ENCODE data around the gene PLSCR1.

PLSCR1 gene, protein sequence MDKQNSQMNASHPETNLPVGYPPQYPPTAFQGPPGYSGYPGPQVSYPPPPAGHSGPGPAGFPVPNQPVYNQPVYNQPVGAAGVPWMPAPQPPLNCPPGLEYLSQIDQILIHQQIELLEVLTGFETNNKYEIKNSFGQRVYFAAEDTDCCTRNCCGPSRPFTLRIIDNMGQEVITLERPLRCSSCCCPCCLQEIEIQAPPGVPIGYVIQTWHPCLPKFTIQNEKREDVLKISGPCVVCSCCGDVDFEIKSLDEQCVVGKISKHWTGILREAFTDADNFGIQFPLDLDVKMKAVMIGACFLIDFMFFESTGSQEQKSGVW

GRCh38 chr3:146544002-146544928, at the start of gene PLSCR1:
Gene PLSCR1 (minus strand): TSS chr3:146544607. CDS start chr3:146536552, 8,055 bp downstream.
- peak; percentile 92 for DNase-seq (ENCODE audit: low read depth)

GRCh38 chr3:146593776-146594175, 49.4 kb upstream of the PLSCR1 start:
- DNase-seq (ENCODE audit: low read depth), result no peak

DNA sequence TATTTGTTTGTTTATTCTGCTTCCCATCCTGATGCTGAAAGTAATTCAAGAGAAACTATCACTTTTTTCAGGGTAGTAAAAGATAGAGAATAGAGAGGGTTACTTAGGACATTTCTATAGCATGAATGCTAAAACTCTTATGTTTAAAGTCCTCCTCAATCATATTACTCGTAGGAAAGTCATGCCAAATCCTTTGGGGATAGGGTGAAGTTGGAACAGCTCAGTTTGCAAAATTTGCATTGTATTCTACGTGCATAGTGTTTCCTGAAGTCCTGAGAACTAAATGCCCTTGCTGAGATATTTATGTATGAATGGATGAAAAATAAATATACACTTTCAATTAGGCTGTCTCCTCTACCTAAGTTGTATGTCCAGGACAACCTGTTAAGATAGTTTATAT, 46.1 kb upstream of the PLSCR1 start:
- DNase-seq (ENCODE audit: low read depth), result peak; percentile 61

DNA sequence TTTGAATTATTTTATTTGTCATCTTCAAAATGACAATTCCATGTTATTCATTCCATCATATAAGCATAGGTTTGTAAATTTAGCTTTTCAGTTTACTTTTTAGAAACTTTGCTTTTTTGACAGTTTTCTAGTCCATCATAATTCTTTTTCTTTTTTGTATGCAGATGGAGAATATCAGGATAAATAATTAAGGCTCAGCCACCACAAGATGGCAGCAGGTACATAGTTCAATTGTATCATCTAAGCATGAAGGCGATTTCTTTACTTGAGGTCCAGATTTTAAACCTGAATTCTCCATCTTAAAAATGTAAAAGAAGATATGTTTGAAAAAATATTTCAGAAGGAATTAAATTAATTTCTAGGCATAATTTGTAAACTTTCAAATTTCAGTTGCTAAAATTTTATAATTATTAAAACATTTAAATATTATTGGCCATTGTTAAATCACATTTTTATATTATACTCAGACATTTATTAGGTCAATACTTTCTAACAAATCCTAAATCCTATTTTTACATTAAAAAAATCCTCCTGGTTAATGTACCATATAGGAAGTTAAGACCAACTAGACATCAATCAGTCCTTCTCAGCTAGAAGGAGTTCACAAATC, 45.6 kb upstream of the PLSCR1 start:
- DNase-seq (ENCODE audit: low read depth), result peak; percentile 25

GRCh38 chr3:146585156-146585555, 40.7 kb upstream of the PLSCR1 start:
- no peak for DNase-seq (ENCODE audit: low read depth)

- no peak for DNase-seq (ENCODE audit: low read depth)
These were observed 37.6 kb upstream of the PLSCR1 start for GRCh38 chr3:146581951-146582467.

- DNase-seq (ENCODE audit: low read depth), result no peak
These were observed 36.7 kb upstream of the PLSCR1 start for GRCh38 chr3:146581080-146581601.

GRCh38 chr3:146577662-146578061, 33.3 kb upstream of the PLSCR1 start:
- DNase-seq (ENCODE audit: low read depth), result peak; percentile 29

DNA sequence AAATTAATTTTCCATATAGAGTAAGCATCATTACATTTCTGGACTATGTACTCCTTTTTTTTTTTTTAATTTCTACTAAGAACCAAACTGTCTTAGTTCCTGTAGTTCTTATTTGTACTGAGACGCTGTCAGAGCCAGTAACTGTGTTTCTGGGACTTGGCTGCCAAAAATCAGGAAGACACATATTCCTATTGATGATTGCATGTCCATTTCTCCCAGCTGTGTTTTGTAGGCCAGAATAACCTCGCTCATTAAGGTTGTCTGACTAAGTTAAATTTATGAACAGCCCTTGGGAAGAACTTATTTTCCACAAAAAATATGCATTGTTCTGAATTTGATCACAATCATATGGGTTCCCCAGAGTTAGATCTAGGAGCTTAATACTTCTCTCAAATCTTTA, 31.2 kb upstream of the PLSCR1 start:
- DNase-seq (ENCODE audit: low read depth), result no peak

DNA sequence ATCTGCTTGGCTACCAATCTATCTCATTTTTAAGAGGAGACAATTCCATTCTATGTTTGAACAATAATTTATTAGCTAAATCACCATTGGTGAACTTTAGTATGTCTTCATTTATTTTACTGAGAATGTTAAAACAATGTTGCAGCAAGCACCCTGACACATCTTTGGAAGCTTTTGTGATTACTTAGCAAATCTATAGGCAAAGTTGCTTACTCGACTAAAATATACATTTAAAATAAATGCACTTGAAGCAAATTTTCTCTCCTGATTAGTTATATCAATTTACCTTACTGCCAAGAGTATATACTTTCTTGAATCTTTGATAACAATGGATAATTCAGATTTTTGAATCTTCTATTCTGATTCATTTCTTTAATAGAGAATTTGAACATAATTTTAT, 29.8 kb upstream of the PLSCR1 start:
- no peak for DNase-seq (ENCODE audit: low read depth)

DNA sequence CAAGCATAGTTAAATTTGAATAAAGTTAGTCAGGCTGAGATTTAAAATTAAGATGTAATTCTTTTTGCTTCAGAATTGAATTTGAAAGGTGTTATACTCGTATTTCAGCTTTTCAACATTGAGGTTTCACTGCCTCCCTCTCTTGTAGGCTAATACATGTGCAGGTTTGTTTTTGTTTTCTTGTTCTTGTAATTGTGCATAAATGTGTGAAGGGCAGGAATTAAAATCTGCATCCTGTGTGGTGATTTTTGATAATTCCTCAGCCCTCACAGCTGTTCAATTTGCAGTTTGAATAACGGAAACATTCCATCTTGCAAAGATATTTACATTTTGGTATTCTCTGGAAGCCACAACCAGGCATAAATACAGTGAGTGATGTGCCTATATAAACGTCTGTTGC, 24.9 kb upstream of the PLSCR1 start:
- no peak for DNase-seq (ENCODE audit: low read depth)

GRCh38 chr3:146566138-146566537, 21.7 kb upstream of the PLSCR1 start:
- DNase-seq (ENCODE audit: low read depth), result no peak

DNA sequence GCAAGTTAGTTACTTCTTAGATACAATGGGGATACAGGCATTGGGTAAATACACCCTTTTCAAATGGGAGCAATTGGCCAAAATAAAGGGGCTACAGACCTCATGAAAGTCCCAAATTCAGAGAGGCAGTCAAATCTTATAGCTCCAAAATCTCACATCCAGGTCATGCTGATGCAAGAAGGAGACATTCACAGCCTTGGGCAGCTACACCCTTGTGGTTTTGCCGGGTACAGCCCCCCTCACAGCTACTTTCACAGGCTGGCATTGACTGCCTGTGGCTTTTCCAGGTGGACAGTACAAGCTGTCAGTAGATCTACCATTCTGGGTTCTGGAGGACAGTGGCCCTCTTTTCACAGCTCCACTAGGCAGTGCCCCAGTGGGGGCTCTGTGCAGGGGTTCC, 17.5 kb upstream of the PLSCR1 start:
- DNase-seq (ENCODE audit: low read depth), result no peak

GRCh38 chr3:146561463-146561862, 17.1 kb upstream of the PLSCR1 start:
- no peak for DNase-seq (ENCODE audit: low read depth)

DNA sequence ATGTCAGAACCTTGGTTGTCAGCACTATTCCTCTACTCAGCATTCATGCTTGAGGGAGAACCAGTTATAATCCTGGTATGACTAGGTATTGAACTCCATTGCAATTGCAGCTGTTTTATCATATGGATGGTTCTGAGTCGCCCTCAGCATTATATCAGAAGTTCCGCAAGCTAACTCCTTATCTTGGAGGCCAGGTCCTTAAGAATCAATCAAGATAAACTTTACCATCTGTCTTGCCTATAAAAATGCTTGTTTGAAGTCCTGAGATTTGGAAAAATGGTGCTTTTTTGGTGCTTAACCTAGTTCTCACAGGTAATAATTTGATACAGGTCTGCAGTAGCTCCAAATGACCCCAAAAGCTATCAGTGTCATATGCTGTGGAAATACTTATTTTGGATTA, 16.3 kb upstream of the PLSCR1 start:
- no peak for DNase-seq (ENCODE audit: low read depth)

DNA sequence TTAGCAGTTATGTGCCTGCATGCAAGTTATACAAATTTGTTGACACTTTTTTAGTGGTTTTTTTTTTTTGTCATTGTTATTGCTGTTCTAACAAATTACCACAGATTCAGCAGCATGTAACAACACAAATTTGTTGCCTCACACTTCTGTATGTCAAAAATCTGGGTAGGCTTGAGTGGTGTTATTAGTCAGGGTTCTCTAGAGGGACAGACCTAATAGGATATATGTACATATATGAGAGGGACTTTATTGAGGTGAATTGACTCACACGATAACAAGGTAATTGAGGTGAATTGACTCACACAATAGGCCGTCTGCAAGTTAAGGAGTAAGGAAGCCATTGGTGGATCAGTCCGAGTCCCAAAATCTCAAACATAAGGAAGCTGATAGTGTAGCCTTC, 15.0 kb upstream of the PLSCR1 start:
- DNase-seq (ENCODE audit: low read depth), result no peak

DNA sequence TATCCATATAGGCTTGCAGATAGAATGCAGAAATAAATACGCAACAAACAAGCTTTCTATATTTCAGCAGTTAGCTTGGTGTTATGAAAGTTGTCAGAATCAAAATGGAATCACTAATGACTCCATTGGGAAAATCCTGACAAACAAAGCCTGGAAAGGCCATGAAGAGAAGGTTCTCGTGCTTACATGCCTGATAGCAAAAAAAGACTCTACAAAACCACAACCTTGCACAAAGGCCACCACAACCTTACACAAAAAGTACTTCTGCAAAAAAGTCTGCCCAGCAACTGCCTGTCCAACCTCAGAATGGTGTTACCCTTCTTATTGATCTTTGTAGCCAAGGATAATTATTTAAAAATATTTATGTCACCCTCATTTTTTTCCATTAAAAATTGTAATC, 14.4 kb upstream of the PLSCR1 start:
- DNase-seq (ENCODE audit: low read depth), result no peak

- no peak for DNase-seq (ENCODE audit: low read depth)
These were observed 13.3 kb upstream of the PLSCR1 start for GRCh38 chr3:146557745-146558144.

- no peak for DNase-seq (ENCODE audit: low read depth)
These were observed 10.9 kb upstream of the PLSCR1 start for GRCh38 chr3:146555311-146555710.

GRCh38 chr3:146554151-146554760, 9.8 kb upstream of the PLSCR1 start:
- DNase-seq (ENCODE audit: low read depth), result no peak

- peak; percentile 84 for DNase-seq (ENCODE audit: low read depth)
These were observed 6.5 kb upstream of the PLSCR1 start for GRCh38 chr3:146550743-146551510.

Data from HS-5 (cell line).